A549 (cell line): Measurements from ENCODE around the gene RELL1.

ENCODE experiments used
- POLR2A ChIP-seq: IDR thresholded peaks from 2 replicates; pipeline ENCODE4 v1.6.1; 2012; ENCODE audit warnings: mild to moderate bottlenecking, low read length
- ZFP36 ChIP-seq: fragments of 450-650 bp; IDR thresholded peaks from 2 replicates; pipeline ENCODE4 v1.6.1; 2014; ENCODE audit warnings: borderline replicate concordance; ENCODE audit not compliant: partially characterized antibody

- no peak for TF ChIP-seq ZFP36
- TF ChIP-seq POLR2A = no peak
Measured at GRCh38 chr4:37607018-37607417, 79.2 kb downstream of the RELL1 start.
